ENCODE measurements around the gene TMEM182.

- TF ChIP-seq CTCF (IDR thresholded peaks at IDR 0.05) (no peak), ZBTB21 (CRISPR knock-in tag; IDR thresholded peaks at IDR 0.05; ENCODE audit: borderline replicate concordance) (no peak)
Measured at GRCh38 chr2:102797486-102797885, 35.7 kb downstream of the TMEM182 start.
